Fibroblast of pulmonary artery (primary cell): ENCODE data around the gene QTRT2.
A peak's percentile ranks its signal among the peaks of the same experiment; 100 is the strongest.

Experiments used
- DNase-seq: peaks from one replicate; pipeline ENCODE4 v3.0.0-alpha.2; 2010; ENCODE audit warnings: low read depth
- H3K4me3 ChIP-seq: replicated peaks from 2 replicates; pipeline ENCODE4 v1.5.1; 2011; ENCODE audit warnings: low read depth, mild to moderate bottlenecking, control low read depth, low read length, moderate library complexity
- CTCF ChIP-seq: IDR thresholded peaks from 2 replicates; pipeline ENCODE4 v1.5.1; 2011; ENCODE audit warnings: mild to moderate bottlenecking, control low read depth, low read length, inconsistent platforms; ENCODE audit errors: missing control alignments

The QTRT2 gene

GRCh38 chr3:114115143-114115542 is 58.6 kb downstream of the QTRT2 start:
- TF ChIP-seq CTCF: no peak
- H3K4me3 ChIP-seq: no peak overlapping the region
- no peak for DNase-seq

GRCh38 chr3:114119776-114120175 is 63.2 kb downstream of the QTRT2 start:
- TF ChIP-seq CTCF: no peak
- H3K4me3 ChIP-seq: no peak overlapping the region
- DNase-seq: no peak

- DNase-seq: no peak
- no peak for TF ChIP-seq CTCF
- no peak overlapping the region for H3K4me3 ChIP-seq
Observed at GRCh38 chr3:114120211-114120610, 63.7 kb downstream of the QTRT2 start.

GRCh38 chr3:114122027-114122709 is 65.6 kb downstream of the QTRT2 start:
- H3K4me3 ChIP-seq: no peak overlapping the region
- peak; percentile 71 for DNase-seq
- TF ChIP-seq CTCF: no peak

GRCh38 chr3:114126461-114126860 is 69.9 kb downstream of the QTRT2 start:
- no peak overlapping the region for H3K4me3 ChIP-seq
- no peak for TF ChIP-seq CTCF
- DNase-seq: no peak

GRCh38 chr3:114127517-114127916 is 71.0 kb downstream of the QTRT2 start:
- DNase-seq: peak; percentile 34
- TF ChIP-seq CTCF: no peak
- H3K4me3 ChIP-seq: no peak overlapping the region

- peak; percentile 35 for DNase-seq
- no peak for TF ChIP-seq CTCF
- no peak overlapping the region for H3K4me3 ChIP-seq
Observed at GRCh38 chr3:114128231-114128630, 71.7 kb downstream of the QTRT2 start.
